DOHH2 (cell line): ENCODE data around the gene COL7A1.

Source experiments
- EZH2phosphoT487 ChIP-seq: fragments of 200-600 bp; sonication (generic); IDR thresholded peaks from 2 replicates; pipeline ENCODE4 v1.6.1; 2017; ENCODE audit warnings: borderline replicate concordance, mild to moderate bottlenecking, antibody characterized with exemption, low read length, moderate library complexity, mixed read lengths
- TF ChIP-seq, protein P1 (sequence below): fragments of 200-600 bp; sonication (generic); IDR thresholded peaks from one replicate; pipeline ENCODE4 v1.5.1; 2014; ENCODE audit warnings: antibody characterized with exemption, mild to moderate bottlenecking, low read depth, low read length; ENCODE audit not compliant: poor library complexity, severe bottlenecking

DNA sequence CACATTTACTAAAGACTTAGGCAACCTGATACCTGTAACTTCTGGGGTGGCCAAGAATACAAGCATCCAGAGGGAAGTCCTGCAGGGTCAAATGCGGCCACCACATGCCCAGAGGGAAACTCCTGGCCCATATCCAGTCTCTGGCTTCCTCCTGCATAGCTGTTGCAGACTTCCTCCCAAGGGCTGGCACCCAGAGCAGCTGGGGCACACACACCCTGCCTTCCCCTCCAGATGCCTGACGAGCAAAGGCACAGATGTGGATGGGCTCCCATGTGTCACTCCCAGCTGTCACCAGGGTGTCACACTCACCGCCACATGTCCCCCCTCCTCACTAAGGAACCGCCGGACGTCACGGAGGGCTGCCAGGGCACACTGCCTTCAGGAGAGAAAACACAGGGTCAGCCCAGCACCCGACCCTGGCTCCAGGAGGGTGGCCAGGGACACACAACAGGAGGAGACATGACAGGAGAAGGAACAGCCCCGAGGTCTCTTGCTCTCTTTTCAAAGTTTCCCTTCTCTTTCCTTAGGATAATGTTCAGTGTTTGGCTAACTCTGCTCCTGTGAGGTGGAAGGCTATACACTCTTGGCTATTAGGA lies 51.8 kb downstream of the COL7A1 start:
- TF ChIP-seq, protein P1, sequence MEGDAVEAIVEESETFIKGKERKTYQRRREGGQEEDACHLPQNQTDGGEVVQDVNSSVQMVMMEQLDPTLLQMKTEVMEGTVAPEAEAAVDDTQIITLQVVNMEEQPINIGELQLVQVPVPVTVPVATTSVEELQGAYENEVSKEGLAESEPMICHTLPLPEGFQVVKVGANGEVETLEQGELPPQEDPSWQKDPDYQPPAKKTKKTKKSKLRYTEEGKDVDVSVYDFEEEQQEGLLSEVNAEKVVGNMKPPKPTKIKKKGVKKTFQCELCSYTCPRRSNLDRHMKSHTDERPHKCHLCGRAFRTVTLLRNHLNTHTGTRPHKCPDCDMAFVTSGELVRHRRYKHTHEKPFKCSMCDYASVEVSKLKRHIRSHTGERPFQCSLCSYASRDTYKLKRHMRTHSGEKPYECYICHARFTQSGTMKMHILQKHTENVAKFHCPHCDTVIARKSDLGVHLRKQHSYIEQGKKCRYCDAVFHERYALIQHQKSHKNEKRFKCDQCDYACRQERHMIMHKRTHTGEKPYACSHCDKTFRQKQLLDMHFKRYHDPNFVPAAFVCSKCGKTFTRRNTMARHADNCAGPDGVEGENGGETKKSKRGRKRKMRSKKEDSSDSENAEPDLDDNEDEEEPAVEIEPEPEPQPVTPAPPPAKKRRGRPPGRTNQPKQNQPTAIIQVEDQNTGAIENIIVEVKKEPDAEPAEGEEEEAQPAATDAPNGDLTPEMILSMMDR, result no peak
- TF ChIP-seq EZH2phosphoT487, result no peak
